NCI-H69 (cell line): ENCODE data around the gene TEX2.

Experiments
- DNase-seq: peaks from one replicate; lab custom pipeline; 2025; lab: John Stamatoyannopoulos, UW

The TEX2 gene

GRCh38 chr17:64115822-64116534 lies 147.1 kb downstream of the TEX2 start:
- no peak for DNase-seq

GRCh38 chr17:64115043-64115698 lies 147.9 kb downstream of the TEX2 start:
- DNase-seq = no peak

GRCh38 chr17:64113006-64113405 lies 150.1 kb downstream of the TEX2 start:
- DNase-seq = no peak

GRCh38 chr17:64111831-64112230 lies 151.2 kb downstream of the TEX2 start:
- DNase-seq = no peak

GRCh38 chr17:64110379-64111152 lies 152.5 kb downstream of the TEX2 start:
- DNase-seq = no peak

- DNase-seq = no peak
Observed at GRCh38 chr17:64109400-64109799, 153.7 kb downstream of the TEX2 start.

- DNase-seq = peak; percentile 76
Observed at GRCh38 chr17:64107500-64108236, 155.4 kb downstream of the TEX2 start.

GRCh38 chr17:64106918-64107317 lies 156.1 kb downstream of the TEX2 start:
- no peak for DNase-seq

GRCh38 chr17:64103391-64104364 lies 159.4 kb downstream of the TEX2 start:
- no peak for DNase-seq

- DNase-seq = no peak
Observed at GRCh38 chr17:64102627-64103390, 160.3 kb downstream of the TEX2 start.

- DNase-seq = no peak
Observed at GRCh38 chr17:64099543-64099942, 163.5 kb downstream of the TEX2 start.
